Type B pancreatic cell (in vitro differentiated cells): Measurements from ENCODE around the gene FARSB. TPM values are rescaled to one million over a fixed set of nuclear protein-coding genes. Genes with fewer than 3 reads are reported as not detected.

ENCODE experiments used
- DNase-seq: peaks from one replicate; pipeline ENCODE4 v3.0.0; 2021; ENCODE audit warnings: mixed read lengths; ENCODE audit not compliant: unreplicated experiment; ENCODE audit errors: extremely low spot score
- H3K27ac Mint-ChIP-seq: 2 replicates; pipeline ENCODE4 v1.8.0; 2021; ENCODE audit warnings: mild to moderate bottlenecking, mixed read lengths
- H3K27me3 Mint-ChIP-seq: 2 replicates; pipeline ENCODE4 v1.8.0; 2021; ENCODE audit warnings: mixed read lengths
- H3K36me3 Mint-ChIP-seq: 2 replicates; pipeline ENCODE4 v1.8.0; 2021; ENCODE audit warnings: mixed read lengths
- H3K4me1 Mint-ChIP-seq: one replicate; pipeline ENCODE4 v1.8.0; 2021; ENCODE audit warnings: mixed read lengths; ENCODE audit not compliant: unreplicated experiment
- H3K4me3 Mint-ChIP-seq: 2 replicates; pipeline ENCODE4 v1.8.0; 2021; ENCODE audit warnings: mild to moderate bottlenecking, mixed read lengths
- H3K9me3 Mint-ChIP-seq: 2 replicates; pipeline ENCODE4 v1.8.0; 2021; ENCODE audit warnings: mixed read lengths
- CTCF ChIP-seq: fragments of 200-600 bp; sonication (generic); conservative IDR thresholded peaks from 2 replicates; pipeline ENCODE4 v1.5.0; 2021; ENCODE audit warnings: antibody characterized with exemption, mild to moderate bottlenecking
- total RNA-seq: library from RNA; stranded (reverse); gene quantifications from 2 replicates; pipeline ENCODE4 v1.2.1, GENCODE V29; 2021; ENCODE audit warnings: low replicate concordance

FARSB gene
- total RNA-seq, 1 donor from 2014 or later = 24.0 TPM

- Mint-ChIP-seq H3K4me1 (no peaks in the 10 kb centered on the region), H3K9me3 (no peaks in the 10 kb centered on the region), H3K36me3 (peaks cover 16% of the 10 kb centered on the region), H3K27ac (no peak overlapping the region), H3K27me3 (no peaks in the 10 kb centered on the region), H3K4me3 (no peak overlapping the region)
- no peak for DNase-seq
- no peak for TF ChIP-seq CTCF
Observed at GRCh38 chr2:222646008-222646407, 9.9 kb downstream of the FARSB start.

- no peak for DNase-seq
- Mint-ChIP-seq H3K27ac (no peak overlapping the region), H3K27me3 (no peaks in the 10 kb centered on the region), H3K36me3 (peaks cover 23% of the 10 kb centered on the region), H3K4me3 (no peak overlapping the region), H3K9me3 (no peaks in the 10 kb centered on the region), H3K4me1 (no peaks in the 10 kb centered on the region)
- TF ChIP-seq CTCF = no peak
Observed at GRCh38 chr2:222643134-222643533, 12.8 kb downstream of the FARSB start.

- DNase-seq = no peak
- Mint-ChIP-seq H3K27me3 (no peaks in the 10 kb centered on the region), H3K4me1 (no peaks in the 10 kb centered on the region), H3K9me3 (no peaks in the 10 kb centered on the region), H3K4me3 (no peak overlapping the region), H3K27ac (no peak overlapping the region), H3K36me3 (peaks cover 32% of the 10 kb centered on the region)
- TF ChIP-seq CTCF = no peak
Observed at GRCh38 chr2:222641336-222641735, 14.6 kb downstream of the FARSB start.

GRCh38 chr2:222637067-222637466 lies 18.8 kb downstream of the FARSB start:
- Mint-ChIP-seq H3K9me3 (no peaks in the 10 kb centered on the region), H3K4me3 (no peak overlapping the region), H3K36me3 (peaks cover 39% of the 10 kb centered on the region), H3K27me3 (no peaks in the 10 kb centered on the region), H3K4me1 (no peaks in the 10 kb centered on the region), H3K27ac (no peak overlapping the region)
- DNase-seq = no peak
- no peak for TF ChIP-seq CTCF

- no peak overlapping the region for H3K27ac Mint-ChIP-seq
- peaks cover 42% of the 10 kb centered on the region for H3K36me3 Mint-ChIP-seq
- no peaks in the 10 kb centered on the region for H3K4me1 Mint-ChIP-seq
- DNase-seq = no peak
- no peaks in the 10 kb centered on the region for H3K9me3 Mint-ChIP-seq
- no peak for TF ChIP-seq CTCF
- H3K27me3 Mint-ChIP-seq = no peaks in the 10 kb centered on the region
- no peak overlapping the region for H3K4me3 Mint-ChIP-seq
Observed at GRCh38 chr2:222635295-222635694, 20.6 kb downstream of the FARSB start.

- H3K36me3 Mint-ChIP-seq = peaks cover 49% of the 10 kb centered on the region
- TF ChIP-seq CTCF = no peak
- H3K4me1 Mint-ChIP-seq = no peaks in the 10 kb centered on the region
- H3K4me3 Mint-ChIP-seq = no peak overlapping the region
- no peaks in the 10 kb centered on the region for H3K9me3 Mint-ChIP-seq
- DNase-seq = no peak
- no peaks in the 10 kb centered on the region for H3K27me3 Mint-ChIP-seq
- no peak overlapping the region for H3K27ac Mint-ChIP-seq
Observed at GRCh38 chr2:222627764-222628163, 28.1 kb downstream of the FARSB start.
